HCT116 (cell line): Measurements from ENCODE around the gene LHX8. TPM values are rescaled to one million over a fixed set of nuclear protein-coding genes. Genes with fewer than 3 reads are reported as not detected.
"Not testable (repeated sequence)": the region's sequence is repeated elsewhere in the genome, so short reads cannot be mapped to it uniquely, and the experiment has no call there.

ENCODE experiments used
- ATAC-seq: fragments of 200-7000 bp; cut with Tn5 transposase; 2 replicates; pipeline ENCODE4 v1.9.1; 2020; ENCODE audit warnings: mild to moderate bottlenecking, moderate library complexity
- BruUV-seq: library from RNA; stranded (reverse); fragments of 400-500 nt; replicated peaks from 2 replicates; lab custom pipeline; 2021; lab: Mats Ljungman, UMichigan
- CTCF ChIA-PET: fragments of 300-600 bp; sonication (Branson Sonifier 250); formaldehyde crosslinking; loops from one replicate; lab custom pipeline; 2021; ENCODE audit warnings: antibody characterized with exemption; lab: Charles Lee
- POLR2A ChIA-PET: fragments of 300-600, 350-600 bp; sonication (Branson Sonifier 250); formaldehyde crosslinking; loops from one replicate; lab custom pipeline; 2021; ENCODE audit warnings: antibody characterized with exemption; lab: Charles Lee
- RAD21 ChIA-PET, 2 experiments: fragments of 300-600 bp; sonication (Branson Sonifier 250); formaldehyde crosslinking; loops; one replicate each; lab custom pipeline; 2023; ENCODE audit warnings: low total read pairs in 2 of 2; ENCODE audit not compliant: uncharacterized antibody in 2 of 2, unreplicated experiment in 2 of 2, low non-redundant PET in 1 of 2; lab: Charles Lee
- DNase-seq: peaks from one replicate; pipeline ENCODE4 v3.0.0-alpha.2; 2010; ENCODE audit warnings: low read depth, low spot score
- H2AFZ ChIP-seq: fragments of 200-600 bp; shearing (Covaris generic), sonication (generic); 2 replicates; pipeline ENCODE4 v1.6.1; 2017; ENCODE audit warnings: low read depth, mixed run types, mixed read lengths, antibody characterized with exemption, low read length; ENCODE audit not compliant: poor library complexity, severe bottlenecking
- H3K27ac ChIP-seq: 2 replicates; pipeline ENCODE4 v1.5.1; 2012; ENCODE audit warnings: low read depth, low read length
- H3K27me3 ChIP-seq: fragments of 200-600 bp; sonication (generic); 2 replicates; pipeline ENCODE4 v1.6.1; 2016; ENCODE audit warnings: mixed run types, low read length, mixed read lengths; ENCODE audit not compliant: insufficient read depth
- H3K36me3 ChIP-seq, 2 experiments: fragments of 200-500 bp in 1 of 2; fragments of 200-600 bp in 1 of 2; sonication (Bioruptor generic) in 1 of 2; sonication (generic) in 1 of 2; 2 replicates each; pipeline versions ENCODE4 v1.5.1 to v1.6.1; 2014 to 2016; ENCODE audit warnings: low read length in 2 of 2, inconsistent platforms in 1 of 2, mixed read lengths in 1 of 2, mixed run types in 1 of 2; ENCODE audit not compliant: insufficient read depth in 2 of 2, control insufficient read depth in 1 of 2
- H3K4me1 ChIP-seq, 2 experiments: fragments of 200-600 bp in 1 of 2; sonication (generic) in 1 of 2; 2 replicates each; pipeline versions ENCODE4 v1.5.1 to v1.6.1; 2012 to 2017; ENCODE audit warnings: low read length in 2 of 2, inconsistent platforms in 1 of 2, mild to moderate bottlenecking in 1 of 2, mixed read lengths in 1 of 2, mixed run types in 1 of 2, moderate library complexity in 1 of 2; ENCODE audit not compliant: insufficient read depth in 2 of 2, control insufficient read depth in 1 of 2
- H3K4me2 ChIP-seq: fragments of 200-600 bp; sonication (generic); 2 replicates; pipeline ENCODE4 v1.6.1; 2017; ENCODE audit warnings: mixed run types, low read length, mixed read lengths
- H3K4me3 ChIP-seq, 2 experiments: fragments of 200-600 bp in 1 of 2; sonication (generic) in 1 of 2; replicated peaks in 1 of 2; 2 replicates each; pipeline ENCODE4 v1.5.1; 2011 to 2016; ENCODE audit warnings: low read length in 2 of 2, control low read depth in 1 of 2, low read depth in 1 of 2, mild to moderate bottlenecking in 1 of 2, mixed read lengths in 1 of 2, mixed run types in 1 of 2
- H3K79me2 ChIP-seq: fragments of 200-600 bp; sonication (generic); 2 replicates; pipeline ENCODE4 v1.6.1; 2017; ENCODE audit warnings: mild to moderate bottlenecking, mixed run types, low read length, moderate library complexity, mixed read lengths; ENCODE audit not compliant: insufficient read depth
- H3K9ac ChIP-seq: fragments of 200-600 bp; sonication (generic); 2 replicates; pipeline ENCODE4 v1.6.1; 2016; ENCODE audit warnings: low read length, mixed read lengths
- H3K9me2 ChIP-seq: fragments of 200-600 bp; sonication (generic), shearing (Covaris generic); 2 replicates; pipeline ENCODE4 v1.6.1; 2017; ENCODE audit warnings: mixed run types, mild to moderate bottlenecking, moderate library complexity; ENCODE audit not compliant: insufficient read depth
- H3K9me3 ChIP-seq, 2 experiments: fragments of 200-500 bp in 1 of 2; fragments of 200-600 bp in 1 of 2; sonication (Bioruptor generic) in 1 of 2; sonication (generic) in 1 of 2; 2 replicates each; pipeline ENCODE4 v1.6.1; 2014 to 2017; ENCODE audit warnings: low read length in 2 of 2, mixed read lengths in 2 of 2, inconsistent platforms in 1 of 2, low read depth in 1 of 2, mild to moderate bottlenecking in 1 of 2, mixed run types in 1 of 2, moderate library complexity in 1 of 2; ENCODE audit not compliant: control insufficient read depth in 1 of 2, insufficient read depth in 1 of 2
- H4K20me1 ChIP-seq: fragments of 200-600 bp; sonication (generic), shearing (Covaris generic); 2 replicates; pipeline ENCODE4 v1.6.1; 2017; ENCODE audit warnings: mixed run types, mild to moderate bottlenecking, moderate library complexity; ENCODE audit not compliant: insufficient read depth
- ATF3 ChIP-seq: IDR thresholded peaks from 2 replicates; pipeline ENCODE4 v1.6.1; 2012
- ELF1 ChIP-seq: IDR thresholded peaks from 2 replicates; pipeline ENCODE4 v1.6.1; 2012; ENCODE audit warnings: low read depth, borderline replicate concordance
- JUND ChIP-seq: IDR thresholded peaks from 2 replicates; pipeline ENCODE4 v1.6.1; 2012
- POLR2AphosphoS5 ChIP-seq: IDR thresholded peaks from 2 replicates; pipeline ENCODE4 v1.6.1; 2011; ENCODE audit warnings: mild to moderate bottlenecking, low read depth, low read length, moderate library complexity
- SIN3A ChIP-seq: IDR thresholded peaks from 2 replicates; pipeline ENCODE4 v1.6.1; 2012; ENCODE audit warnings: low read depth
- intact Hi-C: fragments of 100-400 bp; cut with micrococcal nuclease; formaldehyde crosslinking; loops from 2 replicates; pipeline ENCODE4 v1.10.0; 2022
- total RNA-seq: library from RNA; stranded (reverse); gene quantifications from one replicate; pipeline ENCODE4 v1.2.1, GENCODE V29; 2021; ENCODE audit not compliant: unreplicated experiment
- TF ChIP-seq, protein P1 (sequence below): IDR thresholded peaks from 2 replicates; pipeline ENCODE4 v1.6.1; 2011; ENCODE audit warnings: mild to moderate bottlenecking, low read length, moderate library complexity; ENCODE audit not compliant: insufficient replicate concordance; ENCODE audit errors: extremely low read depth

LHX8 gene
- total RNA-seq, 1 experiment from 2014 or later: not detected

- CTCF ChIA-PET: no interaction called here
- no peaks in the 10 kb centered on the region for H3K4me1 ChIP-seq
- no peak for DNase-seq
- BruUV-seq: no TSS peak
- POLR2A ChIA-PET: no interaction called here
- no peak overlapping the region for H3K4me2 ChIP-seq
- H3K79me2 ChIP-seq: no peaks in the 10 kb centered on the region
- ATAC-seq: no peak
- RAD21 ChIA-PET: no interaction called here
- no peak overlapping the region for H2AFZ ChIP-seq
- H4K20me1 ChIP-seq: no peaks in the 10 kb centered on the region
- no peak overlapping the region for H3K9ac ChIP-seq
- H3K9me2 ChIP-seq: no peaks in the 10 kb centered on the region
- TF ChIP-seq SIN3A: no peak
- TF ChIP-seq POLR2AphosphoS5: no peak
- peaks cover 25% of the 10 kb centered on the region for H3K27me3 ChIP-seq
- no peak overlapping the region for H3K27ac ChIP-seq
- H3K4me3 ChIP-seq: no peak overlapping the region
- no peaks in the 10 kb centered on the region for H3K9me3 ChIP-seq
- intact Hi-C loops: no loop called here
- H3K36me3 ChIP-seq: no peaks in the 10 kb centered on the region
These were observed 34.6 kb upstream of the LHX8 start for GRCh38 chr1:75099581-75099980.

GRCh38 chr1:75100481-75101092 is 33.6 kb upstream of the LHX8 start:
- ATAC-seq (no peak), DNase-seq (no peak)
- Histone ChIP-seq H3K36me3 (no peaks in the 10 kb centered on the region), H4K20me1 (no peaks in the 10 kb centered on the region), H2AFZ (no peak overlapping the region), H3K79me2 (no peaks in the 10 kb centered on the region), H3K9ac (no peak overlapping the region), H3K4me1 (no peaks in the 10 kb centered on the region), H3K9me2 (no peaks in the 10 kb centered on the region), H3K4me2 (no peak overlapping the region), H3K27ac (no peak overlapping the region), H3K27me3 (peaks cover 25% of the 10 kb centered on the region), H3K9me3 (no peaks in the 10 kb centered on the region), H3K4me3 (no peak overlapping the region)
- TF ChIP-seq ELF1: no peak
- no peak for TF ChIP-seq ATF3
- TF ChIP-seq, protein P1, sequence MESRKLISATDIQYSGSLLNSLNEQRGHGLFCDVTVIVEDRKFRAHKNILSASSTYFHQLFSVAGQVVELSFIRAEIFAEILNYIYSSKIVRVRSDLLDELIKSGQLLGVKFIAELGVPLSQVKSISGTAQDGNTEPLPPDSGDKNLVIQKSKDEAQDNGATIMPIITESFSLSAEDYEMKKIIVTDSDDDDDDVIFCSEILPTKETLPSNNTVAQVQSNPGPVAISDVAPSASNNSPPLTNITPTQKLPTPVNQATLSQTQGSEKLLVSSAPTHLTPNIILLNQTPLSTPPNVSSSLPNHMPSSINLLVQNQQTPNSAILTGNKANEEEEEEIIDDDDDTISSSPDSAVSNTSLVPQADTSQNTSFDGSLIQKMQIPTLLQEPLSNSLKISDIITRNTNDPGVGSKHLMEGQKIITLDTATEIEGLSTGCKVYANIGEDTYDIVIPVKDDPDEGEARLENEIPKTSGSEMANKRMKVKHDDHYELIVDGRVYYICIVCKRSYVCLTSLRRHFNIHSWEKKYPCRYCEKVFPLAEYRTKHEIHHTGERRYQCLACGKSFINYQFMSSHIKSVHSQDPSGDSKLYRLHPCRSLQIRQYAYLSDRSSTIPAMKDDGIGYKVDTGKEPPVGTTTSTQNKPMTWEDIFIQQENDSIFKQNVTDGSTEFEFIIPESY: no peak
- TF ChIP-seq JUND: no peak
- POLR2A ChIA-PET: no interaction called here
- BruUV-seq: no TSS peak
- RAD21 ChIA-PET: no interaction called here
- CTCF ChIA-PET: no interaction called here
- intact Hi-C loops: no loop called here

GRCh38 chr1:75112362-75112951 is 21.7 kb upstream of the LHX8 start:
- H3K27ac ChIP-seq, BruUV-seq, H3K79me2 ChIP-seq, RAD21 ChIA-PET, H3K9ac ChIP-seq, H4K20me1 ChIP-seq, H2AFZ ChIP-seq, POLR2A ChIA-PET, CTCF ChIA-PET, H3K27me3 ChIP-seq, DNase-seq, H3K9me3 ChIP-seq, ATAC-seq, H3K4me2 ChIP-seq, H3K4me1 ChIP-seq, H3K9me2 ChIP-seq, H3K4me3 ChIP-seq, H3K36me3 ChIP-seq, intact Hi-C loops: not testable (repeated sequence)
